ENCODE data around the gene ZC3H18.

DNA sequence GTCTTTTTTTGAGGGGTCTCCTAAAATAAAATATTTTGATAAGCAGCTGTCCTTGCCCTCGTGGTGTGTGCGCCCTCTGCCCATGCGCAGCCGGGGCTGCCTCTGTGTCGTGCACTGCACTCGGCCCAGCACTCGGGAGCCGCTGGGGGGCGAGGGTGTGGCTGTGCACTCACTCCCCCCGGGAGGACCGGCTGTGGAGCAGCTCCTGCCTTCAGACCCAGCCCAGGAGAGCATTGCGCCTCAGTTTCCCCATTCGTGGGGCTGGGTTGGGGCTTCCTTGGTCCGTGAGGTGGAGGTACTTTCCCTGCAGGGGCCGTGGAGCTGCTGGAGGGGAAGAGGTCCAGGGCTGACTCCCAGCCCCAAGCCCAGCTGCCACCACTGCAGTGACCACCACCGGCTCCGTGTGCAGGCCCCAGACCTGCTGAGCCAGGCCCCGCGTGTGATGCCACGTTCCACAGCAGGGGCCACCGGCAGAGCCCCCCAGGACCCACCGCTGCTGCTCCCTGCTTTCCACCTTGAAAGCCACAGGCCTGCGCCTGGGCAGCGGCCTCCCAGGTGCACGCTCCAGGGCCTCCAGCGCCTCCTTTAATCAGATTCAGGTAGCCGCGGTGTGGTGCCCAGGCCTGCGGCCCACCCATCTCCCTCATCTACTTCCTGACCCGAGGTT lies 61.9 kb downstream of the ZC3H18 start:
- TF ChIP-seq CREB1 (CRISPR knock-in tag; IDR thresholded peaks at IDR 0.05; ENCODE audit: low read depth) = no peak
- TF ChIP-seq, protein P1, sequence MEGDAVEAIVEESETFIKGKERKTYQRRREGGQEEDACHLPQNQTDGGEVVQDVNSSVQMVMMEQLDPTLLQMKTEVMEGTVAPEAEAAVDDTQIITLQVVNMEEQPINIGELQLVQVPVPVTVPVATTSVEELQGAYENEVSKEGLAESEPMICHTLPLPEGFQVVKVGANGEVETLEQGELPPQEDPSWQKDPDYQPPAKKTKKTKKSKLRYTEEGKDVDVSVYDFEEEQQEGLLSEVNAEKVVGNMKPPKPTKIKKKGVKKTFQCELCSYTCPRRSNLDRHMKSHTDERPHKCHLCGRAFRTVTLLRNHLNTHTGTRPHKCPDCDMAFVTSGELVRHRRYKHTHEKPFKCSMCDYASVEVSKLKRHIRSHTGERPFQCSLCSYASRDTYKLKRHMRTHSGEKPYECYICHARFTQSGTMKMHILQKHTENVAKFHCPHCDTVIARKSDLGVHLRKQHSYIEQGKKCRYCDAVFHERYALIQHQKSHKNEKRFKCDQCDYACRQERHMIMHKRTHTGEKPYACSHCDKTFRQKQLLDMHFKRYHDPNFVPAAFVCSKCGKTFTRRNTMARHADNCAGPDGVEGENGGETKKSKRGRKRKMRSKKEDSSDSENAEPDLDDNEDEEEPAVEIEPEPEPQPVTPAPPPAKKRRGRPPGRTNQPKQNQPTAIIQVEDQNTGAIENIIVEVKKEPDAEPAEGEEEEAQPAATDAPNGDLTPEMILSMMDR (conservative IDR thresholded peaks at IDR 0.05; ENCODE audit: low read depth in 2 of 2) = no peak
- TF ChIP-seq, protein P2, sequence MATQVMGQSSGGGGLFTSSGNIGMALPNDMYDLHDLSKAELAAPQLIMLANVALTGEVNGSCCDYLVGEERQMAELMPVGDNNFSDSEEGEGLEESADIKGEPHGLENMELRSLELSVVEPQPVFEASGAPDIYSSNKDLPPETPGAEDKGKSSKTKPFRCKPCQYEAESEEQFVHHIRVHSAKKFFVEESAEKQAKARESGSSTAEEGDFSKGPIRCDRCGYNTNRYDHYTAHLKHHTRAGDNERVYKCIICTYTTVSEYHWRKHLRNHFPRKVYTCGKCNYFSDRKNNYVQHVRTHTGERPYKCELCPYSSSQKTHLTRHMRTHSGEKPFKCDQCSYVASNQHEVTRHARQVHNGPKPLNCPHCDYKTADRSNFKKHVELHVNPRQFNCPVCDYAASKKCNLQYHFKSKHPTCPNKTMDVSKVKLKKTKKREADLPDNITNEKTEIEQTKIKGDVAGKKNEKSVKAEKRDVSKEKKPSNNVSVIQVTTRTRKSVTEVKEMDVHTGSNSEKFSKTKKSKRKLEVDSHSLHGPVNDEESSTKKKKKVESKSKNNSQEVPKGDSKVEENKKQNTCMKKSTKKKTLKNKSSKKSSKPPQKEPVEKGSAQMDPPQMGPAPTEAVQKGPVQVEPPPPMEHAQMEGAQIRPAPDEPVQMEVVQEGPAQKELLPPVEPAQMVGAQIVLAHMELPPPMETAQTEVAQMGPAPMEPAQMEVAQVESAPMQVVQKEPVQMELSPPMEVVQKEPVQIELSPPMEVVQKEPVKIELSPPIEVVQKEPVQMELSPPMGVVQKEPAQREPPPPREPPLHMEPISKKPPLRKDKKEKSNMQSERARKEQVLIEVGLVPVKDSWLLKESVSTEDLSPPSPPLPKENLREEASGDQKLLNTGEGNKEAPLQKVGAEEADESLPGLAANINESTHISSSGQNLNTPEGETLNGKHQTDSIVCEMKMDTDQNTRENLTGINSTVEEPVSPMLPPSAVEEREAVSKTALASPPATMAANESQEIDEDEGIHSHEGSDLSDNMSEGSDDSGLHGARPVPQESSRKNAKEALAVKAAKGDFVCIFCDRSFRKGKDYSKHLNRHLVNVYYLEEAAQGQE (IDR thresholded peaks at IDR 0.05; ENCODE audit: unreplicated experiment) = no peak
